ENCODE results near the gene SLC40A1.
"Not testable (repeated sequence)": the region's sequence is repeated elsewhere in the genome, so short reads cannot be mapped to it uniquely, and the experiment has no call there.

The SLC40A1 gene

GRCh38 chr2:189580658-189581353 lies at the start of gene SLC40A1:
TSS of gene SLC40A1 (minus strand) at chr2:189580786. CDS start at chr2:189580460, 326 bp downstream.
- peak; percentile 73 for DNase-seq

GRCh38 chr2:189629531-189630453 lies 49.2 kb upstream of the SLC40A1 start:
- DNase-seq = no peak

- DNase-seq = no peak
These were observed 48.4 kb upstream of the SLC40A1 start for GRCh38 chr2:189628817-189629530.

- DNase-seq = no peak
These were observed 47.2 kb upstream of the SLC40A1 start for GRCh38 chr2:189627789-189628188.

GRCh38 chr2:189625636-189626035 lies 45.0 kb upstream of the SLC40A1 start:
- no peak for DNase-seq

GRCh38 chr2:189624648-189625355 lies 44.2 kb upstream of the SLC40A1 start:
- no peak for DNase-seq

- no peak for DNase-seq
These were observed 42.5 kb upstream of the SLC40A1 start for GRCh38 chr2:189623049-189623448.

- no peak for DNase-seq
These were observed 41.2 kb upstream of the SLC40A1 start for GRCh38 chr2:189621781-189622180.

GRCh38 chr2:189618197-189618596 lies 37.6 kb upstream of the SLC40A1 start:
- DNase-seq = no peak

GRCh38 chr2:189614585-189614984 lies 34.0 kb upstream of the SLC40A1 start:
- no peak for DNase-seq

GRCh38 chr2:189613650-189614420 lies 33.2 kb upstream of the SLC40A1 start:
- DNase-seq = no peak

GRCh38 chr2:189613077-189613636 lies 32.6 kb upstream of the SLC40A1 start:
- DNase-seq = no peak

- DNase-seq = no peak
These were observed 30.1 kb upstream of the SLC40A1 start for GRCh38 chr2:189610700-189611099.

GRCh38 chr2:189609853-189610252 lies 29.3 kb upstream of the SLC40A1 start:
- no peak for DNase-seq

GRCh38 chr2:189609423-189609816 lies 28.8 kb upstream of the SLC40A1 start:
- no peak for DNase-seq

GRCh38 chr2:189608795-189609422 lies 28.3 kb upstream of the SLC40A1 start:
- DNase-seq = no peak

- DNase-seq = no peak
These were observed 27.6 kb upstream of the SLC40A1 start for GRCh38 chr2:189608170-189608569.

GRCh38 chr2:189602233-189602632 lies 21.6 kb upstream of the SLC40A1 start:
- DNase-seq = no peak

GRCh38 chr2:189601652-189602051 lies 21.1 kb upstream of the SLC40A1 start:
- not testable (repeated sequence) for DNase-seq

GRCh38 chr2:189601043-189601442 lies 20.5 kb upstream of the SLC40A1 start:
- no peak for DNase-seq

- no peak for DNase-seq
These were observed 18.7 kb upstream of the SLC40A1 start for GRCh38 chr2:189599245-189599644.

All from midbrain (tissue), 1 donor.